Measurements from ENCODE around the gene RBP5. TPM values are rescaled to one million over a fixed set of nuclear protein-coding genes. Genes with fewer than 3 reads are reported as not detected.
A peak's percentile ranks its signal among the peaks of the same experiment; 100 is the strongest.

Gene RBP5
- total RNA-seq, 4 donors from 2014 or later = 0.53 to 1.3 TPM; not detected in 2

GRCh38 chr12:7091660-7092228 lies 36.9 kb downstream of the RBP5 start:
- H3K4me3 ChIP-seq = peak overlapping the region; percentile 36 to 68 (median 50)
- intact Hi-C loops (cut with DNase I) = loop anchor here (5.0 kb wide), 1 partner anchor 34 kb away; no protein-coding TSS in a partner anchor
- H3K9me3 ChIP-seq = no peaks in the 10 kb centered on the region
- H3K4me1 ChIP-seq = peaks cover 18 to 56% (median 47%) of the 10 kb centered on the region in 3 donors
- no peak for TF ChIP-seq CTCF (IDR thresholded peaks at IDR 0.05)
- TF ChIP-seq POLR2A (IDR thresholded peaks at IDR 0.05) = no peak
- DNase-seq = no peak
- WGBS, 2 donors = 24 to 31% methylated on average over 2 to 7 of the region's 10 CpGs
- peak overlapping the region; percentile 78 to 92 (median 87) for H3K27ac ChIP-seq
- H3K36me3 ChIP-seq = peaks cover 0 to 28% (median 7%) of the 10 kb centered on the region in 3 donors
- no peaks in the 10 kb centered on the region for H3K27me3 ChIP-seq

GRCh38 chr12:7091171-7091570 lies 37.5 kb downstream of the RBP5 start:
- TF ChIP-seq POLR2A (IDR thresholded peaks at IDR 0.05) (no peak), CTCF (IDR thresholded peaks at IDR 0.05) (no peak)
- WGBS, 2 donors = 38 to 55% methylated on average over 3 to 4 of the region's 7 CpGs
- peaks cover 0 to 31% (median 7%) of the 10 kb centered on the region in 3 donors for H3K36me3 ChIP-seq
- H3K4me1 ChIP-seq = peaks cover 18 to 56% (median 47%) of the 10 kb centered on the region in 3 donors
- H3K27me3 ChIP-seq = no peaks in the 10 kb centered on the region
- intact Hi-C loops (cut with DNase I) = loop anchor here (5.0 kb wide), 1 partner anchor 34 kb away; no protein-coding TSS in a partner anchor
- no peak for DNase-seq
- H3K27ac ChIP-seq = peak overlapping the region; percentile 78 to 92 (median 87)
- peak overlapping the region; percentile 36 to 68 (median 50) for H3K4me3 ChIP-seq
- H3K9me3 ChIP-seq = no peaks in the 10 kb centered on the region

- Histone ChIP-seq H3K36me3 (peaks cover 0 to 38% (median 7%) of the 10 kb centered on the region in 3 donors), H3K9me3 (no peaks in the 10 kb centered on the region), H3K4me1 (peaks cover 18 to 56% (median 47%) of the 10 kb centered on the region in 3 donors), H3K27ac (peak overlapping the region; percentile 78 to 92 (median 87)), H3K27me3 (no peaks in the 10 kb centered on the region), H3K4me3 (peak overlapping the region; percentile 36 to 68 (median 50))
- intact Hi-C loops (cut with DNase I) = loop anchor here (5.0 kb wide), 1 partner anchor 33 kb away; no protein-coding TSS in a partner anchor
- WGBS, 2 donors = 58 to 59% methylated on average over 11 to 15 of the region's 16 CpGs
- TF ChIP-seq CTCF (IDR thresholded peaks at IDR 0.05) (no peak), POLR2A (IDR thresholded peaks at IDR 0.05) (no peak)
- no peak for DNase-seq
Measured at GRCh38 chr12:7090222-7090998, 38.3 kb downstream of the RBP5 start.

- H3K27me3 ChIP-seq = no peaks in the 10 kb centered on the region
- H3K36me3 ChIP-seq = peaks cover 0 to 48% (median 14%) of the 10 kb centered on the region in 3 donors
- H3K9me3 ChIP-seq = no peaks in the 10 kb centered on the region
- TF ChIP-seq CTCF (IDR thresholded peaks at IDR 0.05) = no peak
- no peak for TF ChIP-seq POLR2A (IDR thresholded peaks at IDR 0.05)
- peak overlapping the region; percentile 78 to 92 (median 87) for H3K27ac ChIP-seq
- no peak for DNase-seq
- H3K4me1 ChIP-seq = peaks cover 18 to 56% (median 47%) of the 10 kb centered on the region in 3 donors
- intact Hi-C loops (cut with DNase I) = no loop called here
- peak overlapping the region in 2 of 4 donors; percentile 53 to 68 for H3K4me3 ChIP-seq
- WGBS, 2 donors = 62 to 85% methylated on average over 6 to 10 of the region's 11 CpGs
Measured at GRCh38 chr12:7089196-7089871, 39.4 kb downstream of the RBP5 start.
